GM12865 (cell line): ENCODE measurements around the gene ASCC2.

Experiments used
- DNase-seq: peaks from one replicate; pipeline ENCODE4 v3.0.0; 2010; ENCODE audit warnings: low read depth
- H3K4me3 ChIP-seq: 2 replicates; pipeline ENCODE4 v1.5.1; 2011; ENCODE audit warnings: mild to moderate bottlenecking, low read depth, low read length, control low read depth
- CTCF ChIP-seq: IDR thresholded peaks from 2 replicates; pipeline ENCODE4 v1.5.1; 2011; ENCODE audit warnings: low read length, control low read depth, low read depth, inconsistent platforms; ENCODE audit not compliant: insufficient read depth; ENCODE audit errors: missing control alignments

ASCC2 gene

DNA sequence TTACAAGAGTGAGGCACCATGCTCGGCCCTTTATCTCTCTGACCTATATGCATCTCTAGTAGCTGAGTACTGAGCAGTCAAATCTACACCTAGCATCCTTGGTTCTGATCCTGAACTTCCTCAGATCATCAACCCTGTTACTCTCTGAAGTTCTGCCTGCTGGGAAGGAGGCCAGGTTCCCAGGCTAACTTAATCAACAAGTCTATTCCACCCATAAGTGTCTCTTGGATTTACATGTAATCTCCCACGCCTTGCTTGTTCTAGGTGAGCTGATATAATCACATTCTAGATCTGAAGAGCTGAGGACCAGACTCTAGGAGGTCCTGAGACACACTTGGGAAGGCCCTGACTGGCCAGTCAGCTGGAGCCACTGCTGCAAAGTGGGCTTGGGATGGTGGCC, 96.1 kb downstream of the ASCC2 start:
- TF ChIP-seq CTCF: no peak
- no peak overlapping the region for H3K4me3 ChIP-seq

DNA sequence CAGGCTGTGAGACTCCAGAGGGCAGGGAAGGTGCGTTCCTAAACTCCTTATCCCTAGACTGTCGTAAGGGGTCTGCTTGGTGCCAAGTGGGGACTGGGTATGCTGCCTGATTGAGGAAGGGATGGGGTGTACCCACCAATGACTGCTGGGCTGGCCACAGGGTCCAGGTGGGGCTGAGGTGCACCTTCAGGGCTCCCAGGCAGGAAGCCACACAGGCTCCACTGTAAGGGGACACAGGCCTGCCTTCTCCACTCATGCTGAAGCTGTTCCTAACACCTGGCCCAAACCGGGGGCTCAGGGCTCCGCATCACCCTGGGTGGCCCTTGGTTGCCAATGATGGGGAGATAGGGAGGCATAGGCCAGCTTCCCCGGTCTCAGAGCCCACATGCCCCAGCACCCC, 97.9 kb downstream of the ASCC2 start:
- no peak for TF ChIP-seq CTCF

More for the DNA sequence above, 96.1 kb downstream of the ASCC2 start:
- no peak for DNase-seq

DNA sequence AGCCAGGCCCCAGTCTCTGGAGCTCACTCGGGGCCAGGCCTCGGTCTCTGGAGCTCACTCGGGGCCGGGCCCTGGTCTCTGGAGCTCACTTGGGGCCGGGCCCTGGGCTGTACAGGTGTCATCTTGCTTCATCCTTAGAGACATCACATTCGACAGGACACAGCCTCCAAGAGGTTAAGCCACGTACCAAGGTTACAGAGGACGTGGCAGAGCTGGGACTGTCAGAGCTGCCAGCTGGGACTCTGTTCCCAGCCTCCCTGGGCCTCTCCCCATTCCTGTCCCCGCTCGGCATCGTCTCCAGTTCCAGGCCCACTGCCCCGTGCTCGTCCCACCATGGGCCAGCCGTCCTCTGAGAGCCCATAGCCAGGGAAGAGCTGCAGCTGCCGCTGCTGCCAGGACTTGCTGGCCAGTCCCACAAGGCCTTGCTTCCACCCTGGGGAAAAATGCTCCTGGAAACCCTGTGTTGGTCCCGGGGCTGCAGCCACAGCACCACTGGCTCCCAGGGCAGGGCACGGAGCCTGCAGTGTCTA, 98.7 kb downstream of the ASCC2 start:
- TF ChIP-seq CTCF: no peak
- no peak overlapping the region for H3K4me3 ChIP-seq
- no peak for DNase-seq

More for the DNA sequence above, 97.9 kb downstream of the ASCC2 start:
- no peak overlapping the region for H3K4me3 ChIP-seq
- no peak for DNase-seq
